HG03139 (cell line): ENCODE data around the gene KCNQ1.
"Not testable (repeated sequence)": the region's sequence is repeated elsewhere in the genome, so short reads cannot be mapped to it uniquely, and the experiment has no call there.

ENCODE experiments used
- ATAC-seq: cut with Tn5 transposase; IDR thresholded peaks from one replicate; pipeline ENCODE4 v1.9.1; 2021; ENCODE audit not compliant: unreplicated experiment

KCNQ1 gene

GRCh38 chr11:2472428-2473186 is 27.8 kb downstream of the KCNQ1 start:
- ATAC-seq = no peak

DNA sequence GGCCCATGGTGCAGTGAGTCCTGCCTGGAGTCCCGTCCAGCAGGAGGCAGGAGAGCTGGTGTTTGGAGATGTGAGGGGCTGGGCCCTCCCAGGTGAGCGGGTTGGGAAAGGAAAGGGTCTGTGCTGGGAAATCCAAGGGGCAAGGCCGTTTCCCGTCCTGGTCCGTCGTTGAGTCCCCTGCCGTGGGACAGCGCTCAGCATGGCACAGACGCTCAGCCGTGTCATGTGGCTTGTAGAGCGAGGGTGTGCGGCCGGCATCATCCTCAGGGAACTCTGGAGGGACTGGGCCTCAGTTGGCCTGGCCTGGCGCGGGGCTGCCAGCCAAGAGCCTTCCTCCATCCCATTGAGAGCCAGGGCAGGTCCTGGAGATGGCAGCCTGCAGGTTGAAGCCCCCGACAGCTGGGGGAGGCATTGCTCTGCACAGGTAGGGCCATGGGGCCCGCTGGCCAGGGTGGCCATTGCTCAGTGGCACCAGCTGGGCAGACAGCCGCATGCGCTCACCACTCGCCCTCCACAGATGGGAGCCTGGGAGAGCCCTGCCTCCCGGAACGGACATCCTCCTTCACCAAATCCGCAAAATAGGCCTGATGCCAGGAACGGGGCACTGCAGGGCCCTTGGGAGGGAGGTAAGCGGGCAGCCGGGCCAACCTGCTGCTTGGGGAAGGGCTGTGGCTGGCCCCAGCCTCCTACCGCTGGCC is 28.7 kb downstream of the KCNQ1 start:
- ATAC-seq = no peak

GRCh38 chr11:2474059-2474901 is 29.5 kb downstream of the KCNQ1 start:
- ATAC-seq = no peak

DNA sequence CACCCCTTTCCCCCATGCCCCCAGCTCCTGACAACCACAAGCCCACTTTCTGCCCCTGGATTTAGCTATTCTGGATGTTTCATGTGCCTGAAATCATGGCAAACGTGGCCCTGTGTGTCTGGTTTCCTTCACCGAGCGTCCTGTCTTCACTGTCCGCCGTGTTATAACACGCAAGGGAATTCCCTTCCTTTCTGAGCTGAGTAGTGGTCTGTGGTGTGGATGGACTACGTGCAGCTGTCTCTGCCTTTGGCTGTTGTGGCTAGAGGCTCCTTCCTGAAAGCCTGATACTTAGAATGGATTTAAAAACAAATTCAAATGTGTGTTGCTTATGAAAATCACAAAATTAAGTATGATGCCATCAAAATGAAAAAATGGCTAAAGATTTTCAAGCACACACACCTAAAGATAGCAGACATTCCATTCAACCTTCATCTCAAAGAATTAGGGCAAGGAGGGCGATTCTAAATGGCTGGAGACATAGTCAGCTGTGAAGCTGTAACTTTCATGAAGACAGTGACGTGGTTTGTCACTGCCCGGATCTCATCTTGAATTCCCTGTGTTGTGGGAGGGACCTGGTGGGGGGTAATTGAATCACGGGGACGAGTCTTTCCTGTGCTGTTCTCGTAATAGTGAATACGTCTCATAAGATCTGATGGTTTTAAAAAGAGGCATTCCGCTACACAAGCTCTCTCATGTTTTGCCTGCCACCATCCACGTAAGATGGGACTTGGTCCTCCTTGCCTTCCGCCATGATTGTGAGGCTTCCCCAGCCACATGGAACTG is 30.5 kb downstream of the KCNQ1 start:
- ATAC-seq = no peak

DNA sequence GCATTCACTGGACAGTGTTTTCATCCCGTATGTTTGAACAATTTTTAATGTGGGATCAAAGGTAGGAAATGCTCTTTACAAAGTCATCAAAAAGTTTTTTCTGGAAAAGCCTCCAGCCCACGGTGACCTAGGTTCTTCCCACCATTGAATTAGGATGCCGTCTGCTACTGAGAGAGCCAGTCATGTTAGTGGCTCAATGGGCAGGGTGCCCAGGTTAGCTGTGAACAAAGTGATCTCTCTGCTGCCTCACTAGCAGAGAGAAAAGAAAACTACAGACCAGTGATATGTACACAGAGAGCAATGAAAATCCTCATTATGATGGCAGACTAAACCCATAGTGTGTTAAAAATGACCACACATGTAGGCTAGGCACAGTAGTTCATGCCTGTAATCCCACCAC is 32.4 kb downstream of the KCNQ1 start:
- ATAC-seq = no peak

DNA sequence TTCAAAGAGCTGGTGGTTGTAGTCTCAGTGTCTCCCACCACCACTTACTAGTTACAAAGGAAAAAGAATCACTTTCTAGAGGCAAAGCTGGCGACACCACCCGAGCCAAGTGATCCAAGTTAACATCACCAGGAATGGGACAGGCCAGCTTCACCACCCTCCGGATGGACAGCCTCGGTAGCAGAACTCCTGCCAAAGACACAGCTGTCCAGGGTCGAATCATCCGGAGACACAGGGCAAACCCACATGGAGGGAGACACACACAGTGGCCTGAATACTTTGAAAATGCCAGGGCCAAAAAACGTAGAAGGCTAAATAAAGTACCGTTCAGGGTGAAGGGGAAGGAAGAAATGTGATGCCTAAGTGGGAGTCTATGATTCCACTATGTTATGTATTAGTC is 33.1 kb downstream of the KCNQ1 start:
- no peak for ATAC-seq

GRCh38 chr11:2480067-2480873 is 35.5 kb downstream of the KCNQ1 start:
- not testable (repeated sequence) for ATAC-seq

DNA sequence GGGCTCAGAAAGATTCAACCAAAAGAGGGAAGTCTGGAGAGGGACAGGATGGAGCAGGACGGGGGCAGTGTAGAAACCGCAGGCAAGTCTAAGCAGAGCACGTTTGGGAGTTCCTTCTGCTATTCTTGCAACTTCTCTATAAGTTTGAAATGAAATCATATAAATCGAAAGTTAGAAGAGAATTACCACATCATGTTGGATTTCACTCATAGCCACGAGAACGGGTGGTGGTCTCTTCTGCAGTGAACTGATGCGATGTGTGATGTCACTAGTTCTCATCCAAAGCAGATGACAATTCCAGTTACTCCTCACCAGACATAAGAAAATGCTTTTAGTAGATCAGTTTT is 36.0 kb downstream of the KCNQ1 start:
- no peak for ATAC-seq

- ATAC-seq = no peak
Measured at GRCh38 chr11:2481253-2481652, 36.4 kb downstream of the KCNQ1 start.

DNA sequence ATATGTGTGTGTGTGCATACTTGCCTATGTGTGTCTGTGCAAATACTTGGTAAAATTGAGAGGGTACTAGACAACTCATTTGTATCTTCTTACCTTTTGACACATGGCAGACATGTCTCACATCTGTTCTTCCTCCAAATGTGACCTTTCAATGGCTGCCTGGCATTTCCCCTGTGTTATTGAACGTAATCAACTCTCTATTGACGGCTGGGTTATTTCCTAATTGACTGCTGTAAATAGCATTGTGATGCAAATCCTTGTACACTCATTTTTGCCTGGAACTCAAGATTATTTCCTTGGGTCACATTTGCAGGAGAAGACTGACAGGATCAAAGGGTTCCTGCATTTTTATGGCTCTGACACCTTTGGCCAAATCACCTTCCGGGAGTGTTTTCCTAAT is 37.4 kb downstream of the KCNQ1 start:
- ATAC-seq = no peak

DNA sequence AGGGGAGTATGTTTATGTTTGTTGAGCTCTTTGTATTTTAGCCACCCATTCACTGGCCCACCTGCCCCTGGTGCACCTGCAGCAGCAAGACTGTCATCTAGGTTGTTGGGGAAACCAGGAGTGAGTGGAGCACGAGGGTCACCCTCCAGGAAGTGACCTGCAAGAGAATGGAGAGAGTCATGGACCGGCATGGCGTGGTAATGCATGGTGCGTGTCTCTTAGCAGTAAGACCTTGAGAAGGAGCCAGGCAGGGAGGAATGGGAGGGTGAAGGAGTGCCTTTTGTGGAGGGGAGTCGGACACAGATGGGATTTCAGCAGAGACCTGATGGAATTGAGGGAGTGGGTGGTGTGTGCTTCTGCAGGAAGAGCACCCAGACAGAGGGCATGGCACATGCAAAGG is 37.9 kb downstream of the KCNQ1 start:
- no peak for ATAC-seq

DNA sequence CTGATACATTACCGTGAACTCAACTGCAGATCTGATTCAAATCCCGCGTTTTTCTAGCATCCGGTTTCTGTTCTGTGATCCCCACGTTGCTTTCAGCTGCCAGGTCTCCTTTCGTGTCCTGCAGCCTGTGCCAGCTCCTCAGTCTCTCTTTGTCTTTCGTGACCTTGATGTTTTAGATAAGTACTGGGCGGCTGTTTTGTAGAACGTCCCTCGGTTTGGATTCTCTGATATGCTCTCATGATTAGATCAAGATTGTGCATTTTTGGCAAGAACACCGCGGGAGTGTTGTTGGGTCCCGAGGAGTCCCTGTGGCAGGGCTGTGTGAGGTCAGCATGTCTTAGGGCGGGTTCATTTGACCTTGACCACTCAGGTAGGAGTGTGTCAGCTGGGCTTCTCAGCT is 38.6 kb downstream of the KCNQ1 start:
- ATAC-seq = no peak

DNA sequence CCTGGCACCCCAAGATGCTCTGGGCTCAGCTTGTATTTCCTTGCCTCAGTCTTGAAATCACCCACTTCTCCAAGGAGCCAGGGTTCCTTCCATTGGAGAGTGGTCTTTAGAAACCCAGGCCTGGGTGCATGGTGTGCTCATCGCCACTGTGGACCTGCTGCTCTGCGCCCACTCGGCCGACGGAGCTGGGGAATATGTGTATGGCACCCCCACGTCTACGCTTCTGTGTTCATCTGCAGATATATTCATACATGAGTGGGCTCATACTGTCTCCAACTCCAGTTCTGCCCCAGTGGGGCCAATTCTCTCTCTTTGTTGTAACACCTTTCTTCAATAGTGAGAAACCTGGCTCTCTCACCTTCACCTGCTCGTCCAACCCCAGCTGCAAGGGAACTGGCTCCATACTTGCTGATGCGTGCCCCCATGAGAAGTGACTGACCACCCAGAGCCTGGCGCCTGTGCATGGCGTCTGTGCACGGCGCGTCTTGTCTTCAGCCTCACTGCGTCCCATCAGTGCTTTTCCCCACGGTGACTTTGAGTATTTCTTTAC is 39.8 kb downstream of the KCNQ1 start:
- no peak for ATAC-seq

- ATAC-seq = no peak
Measured at GRCh38 chr11:2488004-2488403, 43.2 kb downstream of the KCNQ1 start.

DNA sequence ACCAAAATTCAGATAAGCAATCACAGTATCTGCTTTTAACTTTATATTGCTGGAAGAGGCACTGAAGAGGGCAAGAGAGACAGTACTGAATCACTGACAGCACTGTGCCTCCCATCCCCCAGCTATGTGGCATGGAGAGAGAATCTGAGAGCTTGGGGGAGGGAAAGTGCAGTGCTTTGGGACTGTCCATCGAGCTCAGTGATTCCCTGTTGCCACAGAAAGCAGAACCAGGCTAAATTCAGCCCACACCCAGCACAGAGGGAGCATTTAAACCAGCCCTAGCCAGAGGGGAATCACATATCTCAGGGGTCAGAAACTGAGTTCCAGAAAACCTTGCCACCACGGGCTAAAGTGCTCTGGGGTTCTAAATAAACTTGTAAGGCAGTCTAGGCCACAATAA is 44.3 kb downstream of the KCNQ1 start:
- no peak for ATAC-seq

DNA sequence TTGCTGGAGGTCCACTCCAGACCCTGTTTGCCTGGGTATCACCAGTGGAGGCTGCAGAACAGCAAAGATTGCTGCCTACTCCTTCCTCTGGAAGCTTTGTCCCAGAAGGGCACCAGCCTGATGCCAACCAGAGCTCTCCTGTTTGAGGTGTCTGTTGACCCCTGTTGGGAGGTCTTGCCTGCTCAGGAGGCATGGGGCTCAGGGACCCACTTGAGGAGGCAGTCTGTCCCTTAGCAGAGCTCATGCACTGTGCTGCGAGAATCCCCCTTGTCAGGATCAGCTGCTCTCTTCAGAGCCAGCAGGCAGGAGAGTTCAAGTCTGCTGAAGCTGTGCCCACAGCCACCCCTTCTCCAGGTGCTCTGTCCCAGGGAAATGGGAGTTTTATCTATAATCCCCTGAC is 53.1 kb downstream of the KCNQ1 start:
- not testable (repeated sequence) for ATAC-seq

- no peak for ATAC-seq
Measured at GRCh38 chr11:2498750-2499149, 53.9 kb downstream of the KCNQ1 start.

GRCh38 chr11:2507212-2507901 is 62.5 kb downstream of the KCNQ1 start:
- ATAC-seq = no peak

DNA sequence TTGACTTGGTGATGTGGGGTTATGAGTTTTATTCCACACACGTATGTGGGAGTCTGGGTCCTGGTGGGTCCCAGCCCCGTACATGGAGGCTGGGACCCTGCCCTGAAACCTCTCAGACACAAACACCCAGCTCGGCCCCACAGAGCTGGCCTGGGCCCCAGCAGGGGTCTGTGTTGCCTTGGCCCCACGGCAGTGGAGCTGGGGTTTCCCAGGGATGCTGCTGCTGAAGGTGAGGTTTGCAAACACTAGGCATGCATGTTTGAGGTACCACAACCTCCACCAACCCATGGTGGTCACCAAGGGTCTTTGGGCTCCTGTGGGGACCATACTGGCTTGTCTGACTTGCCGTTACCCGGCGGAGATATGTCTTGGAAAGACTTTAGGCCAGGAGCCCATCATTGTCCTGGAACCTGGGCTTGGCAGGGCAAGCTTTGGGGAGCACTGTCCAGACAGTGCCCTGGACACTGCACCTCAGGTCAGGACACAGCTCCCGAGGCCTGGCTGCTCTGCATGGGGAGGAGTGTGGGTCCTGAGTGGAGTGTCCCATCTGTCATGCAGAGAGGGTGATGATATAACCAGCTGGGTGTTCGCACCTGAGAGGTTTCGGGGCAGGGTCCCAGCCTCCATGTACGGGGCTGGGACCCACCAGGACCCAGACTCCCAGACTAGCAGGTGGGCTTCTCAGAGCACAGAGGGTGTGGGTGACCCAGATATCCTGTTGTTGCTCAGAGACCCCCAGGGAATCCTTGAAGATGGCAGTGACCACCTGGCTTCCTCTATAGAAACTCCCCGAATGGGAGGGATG is 63.3 kb downstream of the KCNQ1 start:
- no peak for ATAC-seq
